IMR-90 (cell line): ENCODE data around the gene CLDN9. TPM values are rescaled to one million over a fixed set of nuclear protein-coding genes. Genes with fewer than 3 reads are reported as not detected.
A peak's percentile ranks its signal among the peaks of the same experiment; 100 is the strongest.

Experiments used
- ATAC-seq: fragments of 200-7000 bp; cut with Tn5 transposase; 2 replicates; pipeline ENCODE4 v1.9.1; 2020; ENCODE audit warnings: low read depth, mild to moderate bottlenecking, moderate library complexity
- BruUV-seq: library from RNA; stranded (reverse); fragments of 400-500 nt; replicated peaks from 2 replicates; lab custom pipeline; 2021; lab: Mats Ljungman, UMichigan
- CTCF ChIA-PET: fragments of 300-600 bp; formaldehyde crosslinking; extraction: SDS; loops from one replicate; lab custom pipeline; 2021; ENCODE audit warnings: antibody characterized with exemption; lab: Yijun Ruan, JAX
- POLR2A ChIA-PET: fragments of 300-600 bp; sonication (Branson Sonifier 250); formaldehyde crosslinking; loops from one replicate; lab custom pipeline; 2022; ENCODE audit warnings: antibody characterized with exemption; ENCODE audit not compliant: unreplicated experiment; lab: Charles Lee
- DNase-seq: peaks from one replicate; pipeline ENCODE4 v3.0.0; 2013
- H2AFZ ChIP-seq: replicated peaks from 2 replicates; pipeline ENCODE3; 2013; ENCODE audit warnings: low read length, mild to moderate bottlenecking; ENCODE audit not compliant: poor library complexity
- H2AK5ac ChIP-seq: 2 replicates; pipeline ENCODE4 v1.6.1; 2013; ENCODE audit warnings: low read depth, low read length, inconsistent platforms
- H2AK9ac ChIP-seq: replicated peaks from 2 replicates; pipeline ENCODE3; 2013; ENCODE audit warnings: mild to moderate bottlenecking, low read depth, low read length, moderate library complexity; ENCODE audit not compliant: poor library complexity
- H2BK120ac ChIP-seq: 2 replicates; pipeline ENCODE4 v1.6.1; 2013; ENCODE audit warnings: low read depth, low read length, inconsistent platforms
- H2BK15ac ChIP-seq: 3 replicates; pipeline ENCODE4 v1.6.1; 2013; ENCODE audit warnings: low read depth, low read length, inconsistent platforms
- H2BK20ac ChIP-seq: 2 replicates; pipeline ENCODE4 v1.6.1; 2013; ENCODE audit warnings: low read depth, mild to moderate bottlenecking, inconsistent platforms, low read length, moderate library complexity
- H2BK5ac ChIP-seq: 2 replicates; pipeline ENCODE4 v1.6.1; 2013; ENCODE audit warnings: mild to moderate bottlenecking, low read depth, low read length, inconsistent platforms; ENCODE audit not compliant: poor library complexity, severe bottlenecking
- H3K14ac ChIP-seq: replicated peaks from 2 replicates; pipeline ENCODE4 v1.6.1; 2013; ENCODE audit warnings: low read depth, low read length, inconsistent platforms
- H3K18ac ChIP-seq: 2 replicates; pipeline ENCODE4 v1.6.1; 2013; ENCODE audit warnings: low read depth, low read length, control low read depth
- H3K23ac ChIP-seq: 2 replicates; pipeline ENCODE4 v1.6.1; 2013; ENCODE audit warnings: low read depth, low read length, inconsistent platforms
- H3K27ac ChIP-seq: 2 replicates; pipeline ENCODE4 v1.5.1; 2013; ENCODE audit warnings: mild to moderate bottlenecking, control low read depth, low read length; ENCODE audit not compliant: insufficient read depth
- H3K27me3 ChIP-seq: 2 replicates; pipeline ENCODE4 v1.6.1; 2013; ENCODE audit warnings: low read length; ENCODE audit not compliant: control insufficient read depth, insufficient read depth
- H3K36me3 ChIP-seq: 2 replicates; pipeline ENCODE4 v1.6.1; 2013; ENCODE audit warnings: low read length, mixed read lengths; ENCODE audit not compliant: control insufficient read depth, insufficient read depth
- H3K4ac ChIP-seq: 2 replicates; pipeline ENCODE4 v1.6.1; 2013; ENCODE audit warnings: low read depth, low read length, inconsistent platforms
- H3K4me1 ChIP-seq: 2 replicates; pipeline ENCODE4 v1.6.1; 2013; ENCODE audit warnings: low read length, mixed read lengths; ENCODE audit not compliant: control insufficient read depth, insufficient read depth
- H3K4me2 ChIP-seq: 2 replicates; pipeline ENCODE4 v1.6.1; 2013; ENCODE audit warnings: low read depth, mild to moderate bottlenecking, control low read depth, low read length, moderate library complexity
- H3K4me3 ChIP-seq: 2 replicates; pipeline ENCODE4 v1.5.1; 2013; ENCODE audit warnings: low read depth, mild to moderate bottlenecking, control low read depth, low read length, moderate library complexity; ENCODE audit not compliant: insufficient read depth
- H3K56ac ChIP-seq: 2 replicates; pipeline ENCODE4 v1.6.1; 2013; ENCODE audit warnings: low read length, inconsistent platforms; ENCODE audit not compliant: insufficient read depth; ENCODE audit errors: extremely low read depth
- H3K79me1 ChIP-seq, 2 experiments: 2 replicates each; pipeline ENCODE4 v1.6.1; 2013; ENCODE audit warnings: low read length in 2 of 2, inconsistent platforms in 1 of 2, low read depth in 1 of 2
- H3K9ac ChIP-seq: 2 replicates; pipeline ENCODE4 v1.6.1; 2013; ENCODE audit warnings: low read depth, low read length, control low read depth
- H3K9me1 ChIP-seq: 2 replicates; pipeline ENCODE4 v1.6.1; 2013; ENCODE audit warnings: low read length, inconsistent platforms; ENCODE audit not compliant: insufficient read depth
- H3K9me3 ChIP-seq: 2 replicates; pipeline ENCODE4 v1.6.1; 2013; ENCODE audit warnings: low read length; ENCODE audit not compliant: control insufficient read depth, insufficient read depth
- H4K20me1 ChIP-seq: 2 replicates; pipeline ENCODE4 v1.6.1; 2013; ENCODE audit warnings: low read length, inconsistent platforms; ENCODE audit not compliant: insufficient read depth
- H4K5ac ChIP-seq: 2 replicates; pipeline ENCODE4 v1.6.1; 2013; ENCODE audit warnings: mild to moderate bottlenecking, low read depth, low read length, control low read depth
- H4K8ac ChIP-seq, 2 experiments: 2 replicates each; pipeline ENCODE4 v1.6.1; 2013; ENCODE audit warnings: low read depth in 2 of 2, low read length in 2 of 2, control low read depth in 1 of 2, inconsistent platforms in 1 of 2
- H4K91ac ChIP-seq: 2 replicates; pipeline ENCODE4 v1.6.1; 2013; ENCODE audit warnings: low read depth, low read length, inconsistent platforms; ENCODE audit not compliant: insufficient read depth
- WGBS, 2 experiments: methylation state at CpG; one replicate each; pipeline versions ENCODE4 v1.1.5 to v1.1.7; 2013; ENCODE audit warnings: missing lambda C conversion rate in 2 of 2; ENCODE audit not compliant: insufficient read length in 1 of 2; ENCODE audit errors: extremely low coverage in 2 of 2; 5-methylcytosine and 5-hydroxymethylcytosine counted together
- dilution Hi-C: fragments of 300-500 bp; cut with HindIII; formaldehyde crosslinking; loops from one replicate; pipeline ENCODE4 v1.14.3; 2018; ENCODE audit warnings: low sequenced_read_pairs; ENCODE audit not compliant: unreplicated experiment
- in situ Hi-C: fragments of 300-500 bp; cut with MboI; formaldehyde crosslinking; loops from 3 replicates; pipeline ENCODE4 v1.14.3; 2019; ENCODE audit warnings: low sequenced_read_pairs, inconsistent platforms, mixed read lengths
- intact Hi-C: fragments of 100-400 bp; cut with micrococcal nuclease; formaldehyde crosslinking; loops from 2 replicates; pipeline ENCODE4 v1.10.0; 2022
- polyA plus RNA-seq, 3 experiments: library from polyadenylated mRNA; depleted of rRNA; stranded (reverse); fragments of >200 nt; gene quantifications; 2 replicates each; pipeline ENCODE4 v1.2.3, GENCODE V29; 2012; ENCODE audit warnings: low replicate concordance in 1 of 3
- total RNA-seq: library from RNA; depleted of rRNA; stranded (reverse); fragments of >200 nt; gene quantifications from 2 replicates; pipeline ENCODE4 v1.2.3, GENCODE V29; 2012
- TF ChIP-seq, protein P1 (sequence below): fragments of 150-350 bp; IDR thresholded peaks from 2 replicates; pipeline ENCODE4 v1.6.1; 2017; ENCODE audit warnings: mild to moderate bottlenecking, antibody characterized with exemption, low read length, low read depth

Gene CLDN9
- total and polyA plus RNA-seq, 2 of the 4 experiments (the other 2 are of a cell fraction), result 0.05 TPM; not detected in 1

DNA sequence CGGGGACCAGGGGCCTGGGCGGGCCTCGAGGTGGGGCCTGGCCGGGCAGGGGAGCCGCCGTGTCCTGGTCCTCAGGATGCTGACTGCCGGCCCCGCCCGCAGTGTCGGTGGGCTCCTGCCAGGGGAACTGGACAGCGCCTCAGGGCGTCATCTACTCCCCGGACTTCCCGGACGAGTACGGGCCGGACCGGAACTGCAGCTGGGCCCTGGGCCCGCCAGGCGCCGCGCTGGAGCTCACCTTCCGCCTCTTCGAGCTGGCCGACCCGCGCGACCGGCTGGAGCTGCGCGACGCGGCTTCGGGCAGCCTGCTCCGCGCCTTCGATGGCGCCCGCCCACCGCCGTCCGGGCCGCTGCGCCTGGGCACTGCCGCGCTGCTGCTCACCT, 45.9 kb upstream of the CLDN9 start:
- TF ChIP-seq, protein P1, sequence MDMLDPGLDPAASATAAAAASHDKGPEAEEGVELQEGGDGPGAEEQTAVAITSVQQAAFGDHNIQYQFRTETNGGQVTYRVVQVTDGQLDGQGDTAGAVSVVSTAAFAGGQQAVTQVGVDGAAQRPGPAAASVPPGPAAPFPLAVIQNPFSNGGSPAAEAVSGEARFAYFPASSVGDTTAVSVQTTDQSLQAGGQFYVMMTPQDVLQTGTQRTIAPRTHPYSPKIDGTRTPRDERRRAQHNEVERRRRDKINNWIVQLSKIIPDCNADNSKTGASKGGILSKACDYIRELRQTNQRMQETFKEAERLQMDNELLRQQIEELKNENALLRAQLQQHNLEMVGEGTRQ, result no peak
- H3K27me3 ChIP-seq, result peaks cover 52% of the 10 kb centered on the region
- H3K18ac ChIP-seq, result no peak overlapping the region
- H3K23ac ChIP-seq, result no peak overlapping the region
- no peak overlapping the region for H4K91ac ChIP-seq
- 8% methylated on average over 19 of the region's 46 CpGs; no CpG with 5 or more reads in 1 of the 2 experiments for WGBS, 2 experiments
- no peak overlapping the region for H3K9ac ChIP-seq
- no peaks in the 10 kb centered on the region; the same call in 1 of the 2 replicates for H3K9me3 ChIP-seq
- POLR2A ChIA-PET, result no interaction called here
- H3K4me1 ChIP-seq, result peaks cover 7% of the 10 kb centered on the region; the same call in 1 of the 2 replicates
- H3K36me3 ChIP-seq, result peaks cover under 1% of the 10 kb centered on the region; the same call in 1 of the 2 replicates
- no peak overlapping the region for H2BK15ac ChIP-seq
- DNase-seq, result no peak
- H2BK5ac ChIP-seq, result no peak overlapping the region
- H4K8ac ChIP-seq, result no peak overlapping the region
- H3K9me1 ChIP-seq, result peaks cover 17% of the 10 kb centered on the region
- H2AK5ac ChIP-seq, result no peak overlapping the region
- H2AFZ ChIP-seq, result peak overlapping the region; percentile 3
- no peak overlapping the region for H2BK20ac ChIP-seq
- H3K4me3 ChIP-seq, result no peak overlapping the region
- H3K4ac ChIP-seq, result no peak overlapping the region
- H3K27ac ChIP-seq, result no peak overlapping the region
- H3K56ac ChIP-seq, result no peak overlapping the region
- dilution Hi-C loops (no loop called here), in situ Hi-C loops (no loop called here), intact Hi-C loops (no loop called here)
- no peak for ATAC-seq
- no peak overlapping the region for H2BK120ac ChIP-seq
- no peak overlapping the region for H2AK9ac ChIP-seq
- H3K4me2 ChIP-seq, result no peak overlapping the region
- no peak overlapping the region for H3K14ac ChIP-seq
- CTCF ChIA-PET, result no interaction called here
- no peak overlapping the region for H4K5ac ChIP-seq
- H3K79me1 ChIP-seq, result peaks cover 5 to 20% of the 10 kb centered on the region in 2 experiments; a peak in 3 of 4 replicates
- H4K20me1 ChIP-seq, result peaks cover 33% of the 10 kb centered on the region
- no TSS peak for BruUV-seq
